Measurements from ENCODE around the gene PIK3C2G. TPM values are rescaled to one million over a fixed set of nuclear protein-coding genes. Genes with fewer than 3 reads are reported as not detected.

The PIK3C2G gene
- polyA plus RNA-seq, 1 experiment: not detected

DNA sequence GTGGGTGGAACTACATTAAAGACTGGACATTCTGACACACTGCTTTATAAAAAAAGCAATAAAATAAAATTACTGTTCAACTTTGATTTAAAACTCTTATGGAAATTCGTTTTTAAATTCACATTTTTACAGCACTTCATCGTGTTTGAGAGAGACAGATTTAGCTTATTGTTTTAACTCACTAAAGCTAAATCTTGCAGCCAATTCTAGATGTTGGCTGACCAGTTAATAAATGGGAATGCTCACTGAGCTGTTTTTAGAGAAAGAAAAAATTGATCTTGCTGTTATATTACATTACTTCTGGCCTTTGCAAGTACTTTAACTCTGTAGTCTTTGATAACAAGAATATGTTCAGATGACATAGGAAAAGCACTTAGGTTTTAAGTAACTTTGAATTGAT, 319.4 kb downstream of the PIK3C2G start:
- CTCF ChIA-PET: interaction anchor here (0.7 kb wide), 1 partner anchor 34 kb away, joined by 3 read pairs; no protein-coding TSS in a partner anchor
- POLR2A ChIA-PET: interaction anchor here (0.5 kb wide), 1 partner anchor 11 kb away, joined by 3 read pairs; no protein-coding TSS in a partner anchor
- H3K27ac ChIP-seq (ENCODE audit: low read depth, low read length): no peak overlapping the region
- DNase-seq (ENCODE audit: low read depth, low spot score): no peak
- peaks cover 4% of the 10 kb centered on the region for H3K9me3 ChIP-seq (ENCODE audit: control insufficient read depth, insufficient read depth, low read length)
- no peak overlapping the region for H3K4me3 ChIP-seq (ENCODE audit: low read depth, low read length)
- TF ChIP-seq, protein P1, sequence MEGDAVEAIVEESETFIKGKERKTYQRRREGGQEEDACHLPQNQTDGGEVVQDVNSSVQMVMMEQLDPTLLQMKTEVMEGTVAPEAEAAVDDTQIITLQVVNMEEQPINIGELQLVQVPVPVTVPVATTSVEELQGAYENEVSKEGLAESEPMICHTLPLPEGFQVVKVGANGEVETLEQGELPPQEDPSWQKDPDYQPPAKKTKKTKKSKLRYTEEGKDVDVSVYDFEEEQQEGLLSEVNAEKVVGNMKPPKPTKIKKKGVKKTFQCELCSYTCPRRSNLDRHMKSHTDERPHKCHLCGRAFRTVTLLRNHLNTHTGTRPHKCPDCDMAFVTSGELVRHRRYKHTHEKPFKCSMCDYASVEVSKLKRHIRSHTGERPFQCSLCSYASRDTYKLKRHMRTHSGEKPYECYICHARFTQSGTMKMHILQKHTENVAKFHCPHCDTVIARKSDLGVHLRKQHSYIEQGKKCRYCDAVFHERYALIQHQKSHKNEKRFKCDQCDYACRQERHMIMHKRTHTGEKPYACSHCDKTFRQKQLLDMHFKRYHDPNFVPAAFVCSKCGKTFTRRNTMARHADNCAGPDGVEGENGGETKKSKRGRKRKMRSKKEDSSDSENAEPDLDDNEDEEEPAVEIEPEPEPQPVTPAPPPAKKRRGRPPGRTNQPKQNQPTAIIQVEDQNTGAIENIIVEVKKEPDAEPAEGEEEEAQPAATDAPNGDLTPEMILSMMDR (IDR thresholded peaks at IDR 0.05; ENCODE audit: low read depth, low read length): no peak
- no peaks in the 10 kb centered on the region for H3K27me3 ChIP-seq (ENCODE audit: control insufficient read depth, insufficient read depth, low read length)

GRCh38 chr12:18581232-18581962, 320.1 kb downstream of the PIK3C2G start:
- Histone ChIP-seq H3K27me3 (ENCODE audit: control insufficient read depth, insufficient read depth, low read length) (no peaks in the 10 kb centered on the region), H3K9me3 (ENCODE audit: control insufficient read depth, insufficient read depth, low read length) (peaks cover 4% of the 10 kb centered on the region), H3K4me3 (ENCODE audit: low read depth, low read length) (no peak overlapping the region), H3K27ac (ENCODE audit: low read depth, low read length) (no peak overlapping the region)
- ChIA-PET POLR2A (no interaction called here), CTCF (no interaction called here)
- TF ChIP-seq, protein P1 (IDR thresholded peaks at IDR 0.05; ENCODE audit: low read depth, low read length): no peak
- DNase-seq (ENCODE audit: low read depth, low spot score): no peak

DNA sequence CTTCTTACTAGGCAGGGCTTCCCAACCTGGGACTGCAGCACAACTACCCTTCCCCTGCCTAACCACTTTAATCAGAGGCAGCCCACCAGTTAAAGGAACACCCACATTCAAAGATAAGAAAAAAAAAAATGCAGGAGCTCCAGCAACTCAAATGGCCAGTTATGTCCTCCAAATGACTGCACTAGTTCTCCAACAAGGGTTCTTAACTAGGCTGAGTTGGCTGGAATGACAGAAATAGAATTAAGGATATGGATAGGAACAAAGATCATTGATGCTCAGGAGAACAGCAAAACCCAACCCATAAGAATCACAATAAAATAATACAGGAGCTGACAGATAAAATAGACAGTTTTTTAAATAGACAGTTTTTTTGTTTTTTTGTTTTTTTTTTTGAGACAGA, 322.3 kb downstream of the PIK3C2G start:
- Histone ChIP-seq H3K27ac (ENCODE audit: low read depth, low read length) (no peak overlapping the region), H3K27me3 (ENCODE audit: control insufficient read depth, insufficient read depth, low read length) (no peaks in the 10 kb centered on the region), H3K4me3 (ENCODE audit: low read depth, low read length) (no peak overlapping the region), H3K9me3 (ENCODE audit: control insufficient read depth, insufficient read depth, low read length) (peaks cover 4% of the 10 kb centered on the region)
- TF ChIP-seq, protein P1 (IDR thresholded peaks at IDR 0.05; ENCODE audit: low read depth, low read length): no peak
- DNase-seq (ENCODE audit: low read depth, low spot score): no peak
- CTCF ChIA-PET: interaction anchor here (0.6 kb wide), 1 partner anchor 643 kb away, joined by 3 read pairs; no protein-coding TSS in a partner anchor
- POLR2A ChIA-PET: no interaction called here

- Histone ChIP-seq H3K27ac (ENCODE audit: low read depth, low read length) (no peak overlapping the region), H3K4me3 (ENCODE audit: low read depth, low read length) (no peak overlapping the region), H3K9me3 (ENCODE audit: control insufficient read depth, insufficient read depth, low read length) (peaks cover 4% of the 10 kb centered on the region), H3K27me3 (ENCODE audit: control insufficient read depth, insufficient read depth, low read length) (no peaks in the 10 kb centered on the region)
- TF ChIP-seq, protein P1 (IDR thresholded peaks at IDR 0.05; ENCODE audit: low read depth, low read length): no peak
- POLR2A ChIA-PET: no interaction called here
- CTCF ChIA-PET: no interaction called here
- DNase-seq (ENCODE audit: low read depth, low spot score): no peak
Measured at GRCh38 chr12:18586581-18586980, 325.3 kb downstream of the PIK3C2G start.

GRCh38 chr12:18589316-18589715, 328.0 kb downstream of the PIK3C2G start:
- Histone ChIP-seq H3K9me3 (ENCODE audit: control insufficient read depth, insufficient read depth, low read length) (no peaks in the 10 kb centered on the region), H3K4me3 (ENCODE audit: low read depth, low read length) (no peak overlapping the region), H3K27me3 (ENCODE audit: control insufficient read depth, insufficient read depth, low read length) (no peaks in the 10 kb centered on the region), H3K27ac (ENCODE audit: low read depth, low read length) (no peak overlapping the region)
- POLR2A ChIA-PET: no interaction called here
- DNase-seq (ENCODE audit: low read depth, low spot score): no peak
- CTCF ChIA-PET: no interaction called here
- TF ChIP-seq, protein P1 (IDR thresholded peaks at IDR 0.05; ENCODE audit: low read depth, low read length): peak; percentile 25; the same call in 1 of the 2 replicates
